ENCODE data around the gene ANKRD13D. TPM values are rescaled to one million over a fixed set of nuclear protein-coding genes. Genes with fewer than 3 reads are reported as not detected.

ANKRD13D gene
- total and polyA plus RNA-seq, 2 of the 8 experiments (the other 6 are each of a cell fraction or from before 2014, with no cell fraction given): 24.9 to 26.5 TPM

DNA sequence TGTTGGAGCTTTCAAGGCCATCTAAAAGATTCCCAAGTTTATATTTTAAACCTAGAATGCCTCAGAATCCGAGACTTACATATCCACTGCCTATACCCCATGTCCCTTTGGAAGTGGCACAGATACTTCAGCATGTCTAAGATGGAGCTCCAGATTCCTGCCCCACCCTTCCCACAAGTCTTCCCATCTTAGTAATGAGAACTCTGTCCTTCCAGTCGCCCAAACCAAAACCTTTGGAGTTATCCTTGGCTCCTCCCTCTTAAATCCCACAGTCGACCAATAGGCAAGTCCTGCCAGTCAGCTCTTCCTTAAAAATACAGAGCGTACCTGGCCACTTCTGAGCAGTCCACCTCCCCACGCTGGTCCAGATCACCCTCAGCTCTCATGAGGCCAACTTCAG is 59.9 kb downstream of the ANKRD13D start (continued):
- TF ChIP-seq RAD21 (IDR thresholded peaks at IDR 0.05 in 1 of 2, conservative IDR thresholded peaks at IDR 0.05 in 1 of 2; ENCODE audit: low read depth in 2 of 2, low read length in 2 of 2): no peak
- no peak for TF ChIP-seq EZH2 (IDR thresholded peaks at IDR 0.05; ENCODE audit: low read depth, low read length, severe bottlenecking)
- TF ChIP-seq, protein P1, sequence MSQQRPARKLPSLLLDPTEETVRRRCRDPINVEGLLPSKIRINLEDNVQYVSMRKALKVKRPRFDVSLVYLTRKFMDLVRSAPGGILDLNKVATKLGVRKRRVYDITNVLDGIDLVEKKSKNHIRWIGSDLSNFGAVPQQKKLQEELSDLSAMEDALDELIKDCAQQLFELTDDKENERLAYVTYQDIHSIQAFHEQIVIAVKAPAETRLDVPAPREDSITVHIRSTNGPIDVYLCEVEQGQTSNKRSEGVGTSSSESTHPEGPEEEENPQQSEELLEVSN (IDR thresholded peaks at IDR 0.05): no peak
- TF ChIP-seq RNF2 (IDR thresholded peaks at IDR 0.05; ENCODE audit: borderline replicate concordance, low read depth, low read length, missing control alignments, poor library complexity, severe bottlenecking): no peak
- TF ChIP-seq CTBP2 (IDR thresholded peaks at IDR 0.05; ENCODE audit: borderline replicate concordance, insufficient read depth, insufficient read length, low read length): no peak
- TF ChIP-seq, protein P2, sequence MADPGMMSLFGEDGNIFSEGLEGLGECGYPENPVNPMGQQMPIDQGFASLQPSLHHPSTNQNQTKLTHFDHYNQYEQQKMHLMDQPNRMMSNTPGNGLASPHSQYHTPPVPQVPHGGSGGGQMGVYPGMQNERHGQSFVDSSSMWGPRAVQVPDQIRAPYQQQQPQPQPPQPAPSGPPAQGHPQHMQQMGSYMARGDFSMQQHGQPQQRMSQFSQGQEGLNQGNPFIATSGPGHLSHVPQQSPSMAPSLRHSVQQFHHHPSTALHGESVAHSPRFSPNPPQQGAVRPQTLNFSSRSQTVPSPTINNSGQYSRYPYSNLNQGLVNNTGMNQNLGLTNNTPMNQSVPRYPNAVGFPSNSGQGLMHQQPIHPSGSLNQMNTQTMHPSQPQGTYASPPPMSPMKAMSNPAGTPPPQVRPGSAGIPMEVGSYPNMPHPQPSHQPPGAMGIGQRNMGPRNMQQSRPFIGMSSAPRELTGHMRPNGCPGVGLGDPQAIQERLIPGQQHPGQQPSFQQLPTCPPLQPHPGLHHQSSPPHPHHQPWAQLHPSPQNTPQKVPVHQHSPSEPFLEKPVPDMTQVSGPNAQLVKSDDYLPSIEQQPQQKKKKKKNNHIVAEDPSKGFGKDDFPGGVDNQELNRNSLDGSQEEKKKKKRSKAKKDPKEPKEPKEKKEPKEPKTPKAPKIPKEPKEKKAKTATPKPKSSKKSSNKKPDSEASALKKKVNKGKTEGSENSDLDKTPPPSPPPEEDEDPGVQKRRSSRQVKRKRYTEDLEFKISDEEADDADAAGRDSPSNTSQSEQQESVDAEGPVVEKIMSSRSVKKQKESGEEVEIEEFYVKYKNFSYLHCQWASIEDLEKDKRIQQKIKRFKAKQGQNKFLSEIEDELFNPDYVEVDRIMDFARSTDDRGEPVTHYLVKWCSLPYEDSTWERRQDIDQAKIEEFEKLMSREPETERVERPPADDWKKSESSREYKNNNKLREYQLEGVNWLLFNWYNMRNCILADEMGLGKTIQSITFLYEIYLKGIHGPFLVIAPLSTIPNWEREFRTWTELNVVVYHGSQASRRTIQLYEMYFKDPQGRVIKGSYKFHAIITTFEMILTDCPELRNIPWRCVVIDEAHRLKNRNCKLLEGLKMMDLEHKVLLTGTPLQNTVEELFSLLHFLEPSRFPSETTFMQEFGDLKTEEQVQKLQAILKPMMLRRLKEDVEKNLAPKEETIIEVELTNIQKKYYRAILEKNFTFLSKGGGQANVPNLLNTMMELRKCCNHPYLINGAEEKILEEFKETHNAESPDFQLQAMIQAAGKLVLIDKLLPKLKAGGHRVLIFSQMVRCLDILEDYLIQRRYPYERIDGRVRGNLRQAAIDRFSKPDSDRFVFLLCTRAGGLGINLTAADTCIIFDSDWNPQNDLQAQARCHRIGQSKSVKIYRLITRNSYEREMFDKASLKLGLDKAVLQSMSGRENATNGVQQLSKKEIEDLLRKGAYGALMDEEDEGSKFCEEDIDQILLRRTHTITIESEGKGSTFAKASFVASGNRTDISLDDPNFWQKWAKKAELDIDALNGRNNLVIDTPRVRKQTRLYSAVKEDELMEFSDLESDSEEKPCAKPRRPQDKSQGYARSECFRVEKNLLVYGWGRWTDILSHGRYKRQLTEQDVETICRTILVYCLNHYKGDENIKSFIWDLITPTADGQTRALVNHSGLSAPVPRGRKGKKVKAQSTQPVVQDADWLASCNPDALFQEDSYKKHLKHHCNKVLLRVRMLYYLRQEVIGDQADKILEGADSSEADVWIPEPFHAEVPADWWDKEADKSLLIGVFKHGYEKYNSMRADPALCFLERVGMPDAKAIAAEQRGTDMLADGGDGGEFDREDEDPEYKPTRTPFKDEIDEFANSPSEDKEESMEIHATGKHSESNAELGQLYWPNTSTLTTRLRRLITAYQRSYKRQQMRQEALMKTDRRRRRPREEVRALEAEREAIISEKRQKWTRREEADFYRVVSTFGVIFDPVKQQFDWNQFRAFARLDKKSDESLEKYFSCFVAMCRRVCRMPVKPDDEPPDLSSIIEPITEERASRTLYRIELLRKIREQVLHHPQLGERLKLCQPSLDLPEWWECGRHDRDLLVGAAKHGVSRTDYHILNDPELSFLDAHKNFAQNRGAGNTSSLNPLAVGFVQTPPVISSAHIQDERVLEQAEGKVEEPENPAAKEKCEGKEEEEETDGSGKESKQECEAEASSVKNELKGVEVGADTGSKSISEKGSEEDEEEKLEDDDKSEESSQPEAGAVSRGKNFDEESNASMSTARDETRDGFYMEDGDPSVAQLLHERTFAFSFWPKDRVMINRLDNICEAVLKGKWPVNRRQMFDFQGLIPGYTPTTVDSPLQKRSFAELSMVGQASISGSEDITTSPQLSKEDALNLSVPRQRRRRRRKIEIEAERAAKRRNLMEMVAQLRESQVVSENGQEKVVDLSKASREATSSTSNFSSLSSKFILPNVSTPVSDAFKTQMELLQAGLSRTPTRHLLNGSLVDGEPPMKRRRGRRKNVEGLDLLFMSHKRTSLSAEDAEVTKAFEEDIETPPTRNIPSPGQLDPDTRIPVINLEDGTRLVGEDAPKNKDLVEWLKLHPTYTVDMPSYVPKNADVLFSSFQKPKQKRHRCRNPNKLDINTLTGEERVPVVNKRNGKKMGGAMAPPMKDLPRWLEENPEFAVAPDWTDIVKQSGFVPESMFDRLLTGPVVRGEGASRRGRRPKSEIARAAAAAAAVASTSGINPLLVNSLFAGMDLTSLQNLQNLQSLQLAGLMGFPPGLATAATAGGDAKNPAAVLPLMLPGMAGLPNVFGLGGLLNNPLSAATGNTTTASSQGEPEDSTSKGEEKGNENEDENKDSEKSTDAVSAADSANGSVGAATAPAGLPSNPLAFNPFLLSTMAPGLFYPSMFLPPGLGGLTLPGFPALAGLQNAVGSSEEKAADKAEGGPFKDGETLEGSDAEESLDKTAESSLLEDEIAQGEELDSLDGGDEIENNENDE (IDR thresholded peaks at IDR 0.05; ENCODE audit: insufficient replicate concordance, low read length): no peak
